Urinary bladder (tissue), 4 donors: ENCODE measurements around the gene NOL11. TPM values are rescaled to one million over a fixed set of nuclear protein-coding genes. Genes with fewer than 3 reads are reported as not detected.

Experiments used
- DNase-seq: peaks from one replicate; pipeline ENCODE4 v3.0.0-alpha.2; 2015; ENCODE audit errors: extremely low spot score
- H3K27ac ChIP-seq: one replicate; pipeline ENCODE4 v1.5.1; 2013; ENCODE audit warnings: low read depth, mild to moderate bottlenecking, moderate library complexity
- H3K36me3 ChIP-seq: one replicate; pipeline ENCODE4 v1.6.1; 2013; ENCODE audit warnings: mild to moderate bottlenecking, moderate library complexity; ENCODE audit not compliant: insufficient read depth
- H3K4me1 ChIP-seq: one replicate; pipeline ENCODE4 v1.6.1; 2013; ENCODE audit warnings: mild to moderate bottlenecking, moderate library complexity; ENCODE audit not compliant: insufficient read depth
- H3K4me3 ChIP-seq: one replicate; pipeline ENCODE4 v1.5.1; 2013; ENCODE audit warnings: low read depth, low read length
- whole genome bisulfite sequencing: extraction: QIAGEN DNeasy Blood & Tissue Kit; methylation state at CpG from one replicate; pipeline ENCODE4 v1.1.7; 2013; 5-methylcytosine and 5-hydroxymethylcytosine counted together
- polyA plus RNA-seq: library from polyadenylated mRNA; stranded (reverse); fragments of 200-250 nt; gene quantifications from one replicate; pipeline ENCODE4 v1.2.3, GENCODE V29; 2013
- total RNA-seq: library from RNA; depleted of rRNA; stranded (reverse); fragments of >200 nt; gene quantifications from one replicate; pipeline ENCODE4 v1.2.3, GENCODE V29; 2014
- donor health status: healthy with polysubstance abuse.
- donor health status: healthy.

Gene NOL11
- 59.6 TPM for total RNA-seq
- 20.2 TPM for polyA plus RNA-seq

DNA sequence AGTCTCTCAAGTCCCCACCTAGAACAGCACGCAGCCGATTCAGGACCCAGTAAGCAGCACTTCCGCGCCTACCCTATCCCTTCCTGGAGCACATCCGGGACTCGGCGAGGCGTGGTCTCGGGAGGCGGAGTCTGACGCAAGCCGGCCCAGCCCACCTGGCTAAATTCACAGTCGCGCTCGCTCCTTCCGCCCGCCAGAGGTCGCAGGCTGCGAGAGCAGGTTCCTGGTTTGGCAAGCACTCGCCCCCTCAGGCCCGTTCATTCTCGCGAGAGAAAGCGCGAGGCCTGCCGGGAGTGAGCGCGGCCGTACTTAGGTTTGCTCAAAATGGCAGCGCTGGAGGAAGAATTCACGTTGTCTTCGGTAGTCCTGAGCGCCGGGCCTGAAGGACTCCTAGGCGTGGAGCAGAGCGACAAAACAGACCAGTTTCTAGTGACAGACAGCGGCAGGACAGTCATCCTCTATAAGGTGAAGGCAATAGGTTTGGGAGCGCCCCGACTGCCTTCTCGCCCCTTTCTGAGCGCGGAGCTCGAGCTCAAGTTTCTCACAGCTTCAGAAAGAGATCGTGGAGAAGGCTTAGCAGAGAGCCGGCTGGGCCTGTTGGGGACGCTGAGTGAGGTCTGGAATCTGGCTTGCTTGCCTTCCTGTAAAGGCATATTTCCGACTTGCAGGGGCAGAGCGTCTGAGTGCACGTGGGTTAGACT, at the start of gene NOL11:
Gene NOL11, plus strand, starts transcription at position 313 of the 701 bp plus-strand sequence. Its CDS starts 12 bp downstream, at position 325.
- under 1% methylated on average over 49 of the region's 49 CpGs for WGBS
- H3K4me1 ChIP-seq = no peaks in the 10 kb centered on the region
- DNase-seq = peak; percentile 97
- H3K27ac ChIP-seq = peak within 1 kb of the TSS; percentile 86
- no peaks in the 10 kb centered on the region for H3K36me3 ChIP-seq
- H3K4me3 ChIP-seq = peak within 1 kb of the TSS; percentile 82

DNA sequence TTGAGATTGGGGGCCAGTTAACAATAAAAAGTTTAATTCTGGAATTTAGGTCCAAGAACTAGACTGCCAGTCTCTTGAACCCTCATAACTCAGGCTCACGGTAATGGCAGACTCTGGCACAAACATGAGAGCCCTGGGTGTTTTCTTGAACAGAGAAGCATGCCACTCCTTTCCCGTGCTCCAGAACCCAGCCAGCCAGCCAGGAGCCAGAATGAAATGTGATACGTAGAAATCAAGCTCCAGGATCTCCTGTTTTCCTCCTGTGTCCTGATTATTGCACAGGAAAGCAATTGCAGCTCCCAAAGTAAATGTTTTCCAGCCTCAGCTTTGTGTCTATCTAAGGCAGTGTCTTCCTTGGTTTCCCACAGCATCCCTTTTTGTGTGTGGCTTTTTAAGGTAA, 46.2 kb upstream of the NOL11 start:
- WGBS = 35% methylated on average over 3 of the region's 3 CpGs
- Histone ChIP-seq H3K36me3 (no peaks in the 10 kb centered on the region), H3K27ac (no peak overlapping the region), H3K4me3 (no peak overlapping the region), H3K4me1 (no peaks in the 10 kb centered on the region)
- DNase-seq = no peak

DNA sequence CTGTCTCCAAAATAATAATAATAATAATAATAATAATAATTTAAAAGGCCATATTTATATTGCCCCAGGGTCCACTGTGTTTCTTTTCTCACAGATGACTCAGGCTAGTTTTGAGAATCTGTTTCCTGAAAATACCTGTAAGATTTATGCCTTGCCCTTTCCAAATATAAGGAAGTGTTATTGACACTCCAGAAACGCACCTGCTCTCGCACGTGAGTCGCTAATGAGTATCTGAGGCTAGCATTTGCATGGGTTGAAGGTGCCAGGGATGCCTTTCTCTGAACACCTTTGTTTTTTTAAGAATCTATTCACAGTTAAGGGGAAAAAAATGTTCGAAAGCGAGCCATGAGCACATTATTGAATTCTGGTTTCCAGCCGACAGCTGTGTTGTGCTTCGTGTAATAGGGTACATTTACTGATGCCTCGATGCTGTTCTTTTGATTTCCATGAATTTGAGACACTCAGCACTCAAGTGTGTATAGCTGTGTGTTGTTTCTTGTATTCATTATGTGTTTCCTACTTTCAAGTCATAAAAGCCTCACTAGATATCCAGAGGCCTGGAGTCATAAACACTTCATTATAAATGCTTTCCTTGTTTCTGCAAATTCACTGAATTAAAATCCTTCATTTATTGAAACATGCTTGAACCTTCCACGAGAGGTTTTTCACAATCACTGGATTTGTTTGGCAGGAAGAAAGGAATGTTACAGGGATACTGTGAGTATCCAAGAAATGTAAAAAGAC, 45.0 kb upstream of the NOL11 start:
- Histone ChIP-seq H3K36me3 (peaks cover 3% of the 10 kb centered on the region), H3K4me1 (no peaks in the 10 kb centered on the region), H3K4me3 (no peak overlapping the region), H3K27ac (no peak overlapping the region)
- no peak for DNase-seq
- 83% methylated on average over 10 of the region's 10 CpGs for WGBS

DNA sequence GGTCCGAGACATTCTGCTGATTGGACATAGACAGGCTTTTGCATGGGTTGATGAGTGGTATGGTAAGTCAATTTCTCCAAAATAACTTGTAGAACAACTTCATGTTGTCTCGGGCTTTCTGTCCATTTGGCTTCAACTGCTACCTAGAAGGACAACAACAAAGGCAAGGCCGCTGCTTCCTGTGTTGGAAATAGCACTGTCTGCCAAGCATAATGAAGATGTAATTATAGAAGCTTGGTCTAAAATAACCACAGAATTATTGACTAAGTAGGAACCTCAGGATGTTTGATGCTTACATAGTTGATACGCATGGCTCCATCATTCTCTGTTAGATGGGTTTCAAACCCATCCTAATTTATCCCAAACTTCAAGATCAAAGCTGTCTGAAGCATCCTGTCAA, 42.3 kb upstream of the NOL11 start:
- WGBS = 91% methylated on average over 4 of the region's 4 CpGs

DNA sequence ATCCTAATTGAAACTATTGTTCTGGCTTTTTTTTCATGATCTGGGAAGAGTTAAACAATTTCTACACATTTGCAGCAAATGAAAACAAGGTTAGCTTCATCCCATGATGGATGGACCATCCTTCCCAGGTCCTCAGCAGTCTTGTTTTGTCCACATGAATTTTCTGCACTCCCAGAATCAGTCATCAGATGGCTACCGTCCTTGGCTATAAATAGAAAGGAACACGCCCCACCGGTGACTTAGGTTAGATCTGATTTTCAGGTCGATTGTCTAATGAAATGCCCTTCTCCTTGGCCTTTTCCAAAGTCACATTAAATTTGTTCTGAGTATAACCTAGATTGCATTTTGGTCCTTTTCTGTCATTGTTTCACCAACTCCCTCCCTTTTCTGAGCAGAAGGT, 41.4 kb upstream of the NOL11 start:
- no peak overlapping the region for H3K4me3 ChIP-seq
- H3K27ac ChIP-seq = no peak overlapping the region
- DNase-seq = no peak
- WGBS = 73% methylated on average over 4 of the region's 4 CpGs
- no peaks in the 10 kb centered on the region for H3K4me1 ChIP-seq
- H3K36me3 ChIP-seq = peaks cover 3% of the 10 kb centered on the region

More for the DNA sequence above, 42.3 kb upstream of the NOL11 start:
- Histone ChIP-seq H3K36me3 (peaks cover 3% of the 10 kb centered on the region), H3K27ac (no peak overlapping the region), H3K4me1 (no peaks in the 10 kb centered on the region), H3K4me3 (no peak overlapping the region)
- no peak for DNase-seq

DNA sequence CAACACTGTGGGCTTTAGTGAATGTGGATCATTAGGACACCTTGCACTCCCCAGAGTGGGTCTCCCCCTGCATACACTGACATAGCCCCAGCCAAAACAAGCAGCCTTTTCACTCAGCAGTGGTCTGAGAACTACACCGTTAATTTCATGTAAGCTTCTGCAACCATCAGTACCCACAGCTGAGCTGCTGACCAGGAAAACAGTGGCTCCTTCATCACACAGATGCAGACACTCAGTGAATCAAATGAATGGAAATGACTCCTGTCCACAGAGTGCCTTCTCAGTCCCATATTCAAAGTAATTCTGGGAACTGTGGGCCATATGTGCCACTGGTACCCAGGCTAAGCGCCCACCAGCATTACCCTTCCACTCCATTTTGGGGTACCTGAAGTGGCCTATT, 39.3 kb upstream of the NOL11 start:
- 94% methylated on average over 2 of the region's 2 CpGs for WGBS
- H3K4me1 ChIP-seq = no peaks in the 10 kb centered on the region
- no peak overlapping the region for H3K27ac ChIP-seq
- peaks cover 3% of the 10 kb centered on the region for H3K36me3 ChIP-seq
- no peak overlapping the region for H3K4me3 ChIP-seq
- no peak for DNase-seq

DNA sequence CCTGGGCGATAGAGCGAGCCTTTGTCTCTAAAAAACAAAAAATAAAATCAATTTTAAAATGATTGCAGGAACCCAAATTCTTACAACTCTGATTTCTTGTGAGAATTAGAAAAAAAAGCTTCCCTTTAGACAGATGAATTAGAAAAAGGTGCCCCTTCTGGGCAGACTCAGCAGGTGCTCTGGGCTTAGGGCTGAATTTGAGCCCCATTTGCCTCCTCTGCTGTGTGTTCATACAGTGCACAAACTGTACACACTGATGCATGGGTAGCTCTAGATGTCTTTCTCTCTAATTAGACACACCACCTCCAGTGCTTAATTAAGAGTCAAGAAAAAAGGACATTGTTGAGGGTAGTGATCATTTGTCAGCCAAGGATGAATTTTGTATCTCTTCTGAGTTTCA, 38.5 kb upstream of the NOL11 start:
- WGBS = 96% methylated on average over 2 of the region's 2 CpGs
- Histone ChIP-seq H3K27ac (no peak overlapping the region), H3K4me3 (no peak overlapping the region), H3K4me1 (no peaks in the 10 kb centered on the region), H3K36me3 (peaks cover 3% of the 10 kb centered on the region)
- DNase-seq = no peak

DNA sequence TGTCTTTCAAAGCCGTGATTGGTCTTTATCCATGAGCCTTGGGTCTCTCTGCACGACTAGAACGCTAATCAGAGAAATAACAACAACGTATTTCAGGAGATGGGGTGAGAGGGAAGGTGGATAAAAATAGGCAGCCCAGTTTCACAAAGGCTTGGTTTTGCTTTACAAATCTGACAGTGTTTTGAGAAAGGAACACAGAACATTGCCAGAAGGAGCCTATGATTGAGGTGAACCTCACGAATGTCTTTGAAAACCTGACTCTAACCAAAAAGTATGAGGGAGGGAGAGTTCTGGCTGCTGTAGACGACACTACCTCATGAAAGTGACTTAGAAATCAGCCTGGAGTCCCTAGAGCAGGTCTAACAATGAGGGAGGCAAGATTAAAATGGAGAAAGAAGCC, 38.0 kb upstream of the NOL11 start:
- Histone ChIP-seq H3K4me3 (no peak overlapping the region), H3K27ac (no peak overlapping the region), H3K4me1 (no peaks in the 10 kb centered on the region), H3K36me3 (peaks cover 3% of the 10 kb centered on the region)
- 90% methylated on average over 6 of the region's 6 CpGs for WGBS
- DNase-seq = no peak

DNA sequence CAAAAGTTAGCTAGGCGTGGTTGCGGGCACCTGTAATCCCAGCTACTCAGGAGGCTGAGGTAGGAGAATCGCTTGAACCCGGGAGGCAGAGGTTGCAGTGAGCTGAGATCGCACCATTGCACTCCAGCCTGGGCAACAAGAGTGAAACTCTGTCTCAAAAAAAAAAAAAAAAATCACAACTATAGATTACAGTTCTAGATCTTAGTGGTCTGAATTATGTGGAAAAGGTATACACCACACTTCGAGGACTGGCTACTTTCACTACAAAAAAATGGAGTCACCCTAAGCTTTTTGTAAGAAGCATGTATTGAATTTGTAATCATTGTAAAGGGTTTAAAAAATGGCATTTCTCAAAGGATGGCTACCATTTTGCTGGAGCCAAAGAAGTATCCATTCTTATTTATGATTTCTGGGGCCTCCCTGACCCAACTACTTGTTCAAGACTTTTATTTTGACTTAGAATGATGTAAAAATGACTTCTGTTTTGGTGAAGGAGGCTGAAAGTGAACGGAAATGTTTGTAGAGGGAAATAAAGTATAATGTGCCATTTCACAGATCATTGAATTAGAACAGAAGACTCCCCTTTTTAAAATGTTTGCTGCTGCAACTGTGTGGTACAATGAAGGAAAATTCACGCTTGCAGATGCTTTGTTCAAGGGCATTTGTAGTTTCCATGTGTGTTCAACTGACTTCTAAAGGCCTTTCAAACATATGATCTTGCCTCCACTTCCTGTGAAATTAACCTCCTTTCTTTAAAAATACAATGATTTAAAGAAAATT, 37.1 kb upstream of the NOL11 start:
- WGBS = 95% methylated on average over 8 of the region's 8 CpGs
- H3K27ac ChIP-seq = no peak overlapping the region
- H3K4me1 ChIP-seq = no peaks in the 10 kb centered on the region
- H3K36me3 ChIP-seq = peaks cover 3% of the 10 kb centered on the region
- no peak overlapping the region for H3K4me3 ChIP-seq
- no peak for DNase-seq

DNA sequence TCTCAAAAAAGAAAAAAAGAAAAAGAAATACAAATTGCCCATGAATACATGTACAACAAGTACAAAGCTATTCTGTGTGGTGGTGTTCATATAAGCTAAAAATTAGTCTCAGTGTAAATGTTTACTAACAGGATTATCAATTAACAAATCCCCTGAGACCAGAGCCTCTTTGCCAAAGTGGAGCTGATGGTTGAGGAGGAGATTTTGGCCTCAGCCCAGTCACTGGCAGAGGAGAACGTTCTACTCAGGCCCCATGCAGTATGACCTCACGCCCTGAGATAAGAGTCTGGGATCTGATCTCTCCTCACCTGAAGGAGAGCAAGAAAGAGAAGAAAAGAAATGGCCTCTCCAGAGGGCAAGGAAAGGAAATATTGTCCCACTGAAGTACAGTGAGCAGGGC, 35.5 kb upstream of the NOL11 start:
- Histone ChIP-seq H3K4me1 (no peaks in the 10 kb centered on the region), H3K4me3 (no peak overlapping the region), H3K27ac (no peak overlapping the region), H3K36me3 (no peaks in the 10 kb centered on the region)
- no peak for DNase-seq
- 60% methylated on average over 2 of the region's 2 CpGs for WGBS

DNA sequence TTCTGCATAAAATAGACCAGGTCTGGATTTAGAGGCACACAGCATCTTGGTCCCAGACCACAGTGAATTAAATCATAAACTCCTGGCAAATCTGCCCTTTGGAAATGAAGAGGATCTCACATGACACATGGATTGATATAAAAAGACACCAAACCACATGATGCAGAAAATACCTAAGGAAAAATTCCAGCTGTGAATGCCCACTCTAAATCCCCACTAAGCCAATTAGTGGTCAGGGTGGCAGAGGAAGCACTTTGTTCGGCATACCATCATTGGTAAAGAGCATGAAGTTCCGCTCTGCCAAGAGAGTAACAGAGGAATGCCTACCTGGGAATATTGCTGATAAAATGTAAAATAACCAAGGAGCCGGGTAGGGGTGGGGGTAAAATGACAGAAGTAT, 32.4 kb upstream of the NOL11 start:
- 88% methylated on average over 3 of the region's 3 CpGs for WGBS
- no peaks in the 10 kb centered on the region for H3K4me1 ChIP-seq
- peaks cover 4% of the 10 kb centered on the region for H3K36me3 ChIP-seq
- DNase-seq = no peak
- H3K27ac ChIP-seq = no peak overlapping the region
- no peak overlapping the region for H3K4me3 ChIP-seq

DNA sequence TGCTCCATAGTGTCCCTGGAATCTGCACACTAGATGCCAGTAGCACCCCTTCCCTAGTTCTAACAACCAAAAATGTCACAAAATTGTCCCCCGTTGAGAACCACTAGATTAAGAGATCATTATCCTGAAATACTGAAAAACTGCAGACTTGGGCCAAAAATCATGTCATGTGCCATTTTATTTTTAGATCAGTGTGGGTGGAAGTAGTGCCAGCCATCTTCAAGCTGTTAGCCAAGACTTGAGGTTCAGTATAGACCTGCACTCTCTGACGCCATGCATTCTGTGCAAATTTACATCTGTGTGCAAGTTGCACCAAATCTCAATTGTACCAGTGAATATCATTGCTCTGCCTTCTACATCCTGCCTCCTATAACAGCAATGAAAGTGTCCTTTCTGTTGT, 31.5 kb upstream of the NOL11 start:
- Histone ChIP-seq H3K4me3 (no peak overlapping the region), H3K4me1 (no peaks in the 10 kb centered on the region), H3K27ac (no peak overlapping the region), H3K36me3 (peaks cover 4% of the 10 kb centered on the region)
- WGBS = 82% methylated on average over 2 of the region's 2 CpGs
- no peak for DNase-seq

DNA sequence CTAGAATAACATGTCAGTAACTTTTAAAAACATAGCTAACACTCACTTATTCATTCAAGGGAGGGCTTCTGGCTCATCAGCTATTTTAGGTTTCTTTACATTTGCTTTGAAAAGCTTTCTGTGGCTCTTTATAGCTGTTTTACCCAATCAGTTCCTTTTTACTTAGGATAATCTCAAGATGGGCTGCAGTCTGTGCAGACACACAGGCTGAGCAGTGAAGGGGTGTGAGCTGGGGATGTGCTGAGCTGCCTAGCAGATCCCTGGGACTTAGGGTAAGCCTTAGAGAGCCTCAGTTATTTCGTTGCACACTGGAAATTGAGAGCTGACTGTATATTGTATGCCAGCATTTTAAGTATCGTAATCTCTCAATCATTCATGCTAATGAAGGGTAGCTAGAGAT, 30.2 kb upstream of the NOL11 start:
- Histone ChIP-seq H3K36me3 (peaks cover 4% of the 10 kb centered on the region), H3K4me1 (no peaks in the 10 kb centered on the region), H3K27ac (no peak overlapping the region), H3K4me3 (no peak overlapping the region)
- DNase-seq = no peak
- 66% methylated on average over 2 of the region's 2 CpGs for WGBS
